HG03135 (cell line): ENCODE data around the gene ITGB5.
"Not testable (repeated sequence)": the region's sequence is repeated elsewhere in the genome, so short reads cannot be mapped to it uniquely, and the experiment has no call there.

ENCODE experiments used
- ATAC-seq: cut with Tn5 transposase; IDR thresholded peaks from one replicate; pipeline ENCODE4 v1.9.1; 2021; ENCODE audit warnings: mild to moderate bottlenecking, moderate library complexity; ENCODE audit not compliant: unreplicated experiment

The ITGB5 gene

DNA sequence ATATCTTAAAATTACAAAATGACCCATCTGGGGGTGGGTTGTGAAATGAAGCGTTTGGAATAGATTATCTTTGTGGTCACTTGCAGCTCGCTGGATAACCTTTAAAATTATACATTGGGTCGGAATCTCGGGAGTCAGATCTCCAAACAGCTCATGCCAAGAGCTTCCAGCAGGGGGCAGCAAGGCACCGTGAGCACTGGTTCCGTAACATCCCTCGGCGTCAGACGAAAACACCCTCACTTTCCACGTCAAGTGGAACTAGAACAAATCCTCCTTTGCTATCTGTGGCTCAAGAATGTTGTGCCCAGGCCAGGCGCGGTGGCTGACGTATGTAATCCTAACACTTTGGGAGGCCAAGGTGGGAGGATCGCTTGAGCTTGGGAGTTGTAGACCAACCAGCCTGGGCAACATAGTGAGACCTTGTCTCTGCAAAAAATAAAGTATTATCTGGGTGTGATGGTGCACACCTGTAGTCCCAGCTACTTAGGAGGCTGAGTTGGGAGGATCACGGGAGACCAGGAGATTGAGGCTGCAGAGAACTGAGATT lies 125.8 kb downstream of the ITGB5 start:
- ATAC-seq = no peak

DNA sequence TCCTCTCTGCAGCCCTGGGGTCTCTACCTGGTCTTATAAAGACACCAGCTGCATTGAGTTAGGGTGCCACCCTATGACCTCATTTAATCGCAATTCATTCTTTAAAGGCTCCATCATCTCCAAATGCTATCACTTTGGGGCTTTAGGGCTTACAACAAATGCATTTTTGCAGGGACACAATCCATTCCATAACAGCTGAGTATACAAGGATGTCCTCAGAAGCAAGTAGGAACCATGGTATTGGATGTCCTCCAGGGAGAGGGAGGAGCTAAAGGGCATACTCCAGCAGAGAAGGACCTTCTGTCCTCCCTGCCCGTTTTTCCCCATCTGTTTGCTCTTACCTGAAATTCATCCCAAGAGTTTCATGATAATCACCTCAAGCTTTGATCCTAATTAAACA lies 126.6 kb downstream of the ITGB5 start:
- no peak for ATAC-seq

DNA sequence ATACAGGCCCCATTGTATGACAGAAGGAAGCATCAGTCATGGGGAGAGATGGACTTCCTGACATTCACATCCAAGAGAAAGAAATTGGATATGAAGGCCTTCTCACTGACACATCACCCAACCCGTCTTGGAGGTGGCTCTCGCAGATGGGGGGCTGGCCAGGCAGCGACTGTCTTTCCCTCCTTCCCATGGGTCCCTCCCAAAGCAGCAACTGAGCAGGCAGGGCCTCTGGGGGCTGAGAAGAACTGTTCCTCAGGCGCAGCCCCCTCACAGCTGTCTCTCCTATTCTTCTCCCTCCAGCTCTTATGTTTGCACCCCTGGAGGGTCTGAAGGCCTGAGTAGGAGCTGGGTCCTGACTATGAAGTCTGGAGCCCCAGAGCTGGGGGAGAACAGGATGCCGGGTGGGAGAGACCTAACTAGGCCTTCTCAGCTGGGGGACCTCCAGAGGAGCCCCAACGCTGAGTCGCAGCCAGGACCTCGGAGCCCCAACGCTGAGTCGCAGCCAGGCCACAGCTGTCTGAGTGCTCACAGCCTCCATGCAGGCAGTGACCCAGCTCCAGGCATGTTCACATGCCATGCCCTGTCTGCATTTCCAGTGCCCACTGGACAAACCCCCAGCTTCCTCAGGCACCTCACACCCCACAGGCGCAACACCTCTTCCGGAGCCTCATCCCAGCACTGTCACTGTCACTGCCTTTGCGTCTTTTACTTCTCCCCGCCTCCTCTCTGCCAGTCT lies 127.3 kb downstream of the ITGB5 start:
- ATAC-seq = no peak

DNA sequence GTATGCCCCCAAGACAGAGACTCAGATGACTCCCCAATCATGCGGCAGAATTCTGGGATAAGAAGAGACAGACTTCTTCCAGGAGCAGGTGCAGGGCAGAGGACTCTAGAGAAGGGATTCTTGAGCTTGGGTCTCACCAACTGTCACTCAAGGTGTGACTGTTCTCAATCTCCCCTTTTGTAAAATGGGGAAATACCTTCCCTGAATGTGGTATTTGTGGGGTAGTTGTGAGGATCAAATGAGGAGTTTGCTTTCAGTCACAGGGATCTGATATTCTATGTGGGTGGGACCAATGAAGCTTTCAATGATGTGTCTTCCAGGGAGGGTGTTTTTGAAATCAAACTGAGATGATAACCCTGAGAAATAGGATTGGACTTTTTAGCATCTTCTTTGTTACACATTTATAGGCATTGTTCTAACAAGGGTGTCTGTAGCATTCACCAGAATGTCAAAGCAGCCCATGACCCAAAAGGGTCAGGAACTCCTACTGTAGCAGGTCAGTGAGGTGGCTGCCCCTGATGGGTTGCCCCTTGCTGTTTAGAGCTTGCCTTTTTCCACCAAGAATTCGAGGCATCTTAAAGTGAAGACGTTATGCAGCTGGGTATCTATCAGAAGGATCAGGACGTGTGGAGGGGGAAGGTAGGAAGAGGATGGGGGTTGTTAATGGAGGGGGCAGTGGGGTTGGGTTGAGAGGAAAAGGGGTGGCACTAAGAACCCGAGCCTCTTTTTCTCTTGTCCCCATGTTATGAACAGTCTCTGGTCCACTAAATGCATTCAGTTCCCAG lies 128.1 kb downstream of the ITGB5 start:
- no peak for ATAC-seq

GRCh38 chr3:124757926-124758325 lies 129.2 kb downstream of the ITGB5 start:
- not testable (repeated sequence) for ATAC-seq

GRCh38 chr3:124752051-124752450 lies 135.1 kb downstream of the ITGB5 start:
- ATAC-seq = no peak

- ATAC-seq = no peak
These were observed 135.7 kb downstream of the ITGB5 start for GRCh38 chr3:124751501-124751900.

DNA sequence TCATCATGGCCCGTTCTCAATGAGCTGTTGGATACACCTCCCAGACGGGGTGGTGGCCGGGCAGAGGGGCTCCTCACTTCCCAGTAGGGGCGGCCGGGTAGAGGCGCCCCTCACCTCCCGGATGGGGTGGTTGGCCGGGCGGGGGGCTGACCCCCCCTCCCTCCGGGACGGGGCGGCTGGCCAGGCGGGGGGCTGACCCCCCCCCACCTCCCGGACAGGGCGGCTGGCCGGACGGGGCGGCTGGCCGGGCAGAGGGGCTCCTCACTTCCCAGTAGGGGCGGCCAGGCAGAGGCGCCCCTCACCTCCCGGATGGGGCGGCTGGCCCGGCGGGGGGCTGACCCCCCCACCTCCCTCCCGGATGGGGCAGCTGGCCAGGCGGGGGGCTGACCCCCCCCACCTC lies 137.3 kb downstream of the ITGB5 start:
- not testable (repeated sequence) for ATAC-seq

- no peak for ATAC-seq
These were observed 138.5 kb downstream of the ITGB5 start for GRCh38 chr3:124748560-124749198.

- ATAC-seq = no peak
These were observed 139.8 kb downstream of the ITGB5 start for GRCh38 chr3:124747111-124747981.

DNA sequence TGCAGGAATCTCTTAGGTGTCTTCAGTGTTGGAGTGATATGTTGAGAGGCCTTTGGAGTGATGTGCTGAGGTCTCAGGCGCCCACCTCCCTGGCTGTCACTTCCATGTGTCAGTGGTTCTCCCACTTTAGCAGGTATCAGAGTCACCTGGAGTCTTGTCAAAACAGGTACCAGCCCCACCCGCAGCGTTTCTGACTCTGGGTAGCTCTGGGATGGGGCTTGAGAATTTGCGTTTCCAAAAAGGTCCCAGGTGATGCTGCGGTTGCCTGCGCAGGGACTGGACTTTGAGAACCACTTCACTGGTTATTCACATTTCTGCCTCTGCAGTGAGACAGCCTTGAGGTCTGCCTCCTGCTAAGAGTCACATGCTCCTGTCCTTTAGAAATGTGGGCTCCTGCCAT lies 141.4 kb downstream of the ITGB5 start:
- ATAC-seq = no peak

GRCh38 chr3:124741027-124741426 lies 146.1 kb downstream of the ITGB5 start:
- ATAC-seq = no peak

DNA sequence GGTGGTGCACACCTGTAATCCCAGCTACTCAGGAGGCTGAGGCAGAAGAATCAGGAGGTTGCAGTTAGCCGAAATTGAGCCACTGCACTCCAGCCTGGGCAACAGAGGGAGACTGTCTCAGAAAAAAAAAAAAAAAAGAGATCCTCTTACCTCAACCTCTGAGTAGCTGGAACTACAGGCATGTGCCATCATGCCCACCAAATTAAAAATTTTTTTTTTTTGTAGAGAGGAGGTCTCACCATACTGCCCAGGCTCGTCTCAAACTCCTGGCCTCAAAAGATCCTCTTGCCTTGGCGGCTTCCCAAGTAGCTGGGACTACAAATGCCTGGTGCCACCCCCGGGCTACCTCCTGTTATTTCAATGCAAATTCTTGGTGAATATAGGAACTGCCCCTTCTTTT lies 155.4 kb downstream of the ITGB5 start:
- ATAC-seq = no peak

DNA sequence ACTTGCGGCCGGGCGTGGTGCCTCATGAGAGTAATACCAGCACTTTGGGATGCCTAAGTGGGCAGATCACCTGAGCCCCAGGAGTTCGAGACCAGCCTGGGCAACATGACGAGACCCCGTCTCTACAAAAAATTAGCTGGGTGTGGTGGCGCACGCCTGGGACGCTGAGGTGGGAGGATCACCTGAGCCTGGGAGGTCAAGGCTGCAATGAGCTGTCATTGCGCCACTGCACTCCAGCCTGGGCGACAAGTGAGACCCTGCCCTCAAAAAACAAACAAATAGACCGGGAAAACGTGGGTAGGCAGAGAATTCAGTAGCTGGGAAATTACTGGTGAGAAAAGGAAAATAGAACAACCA lies 156.2 kb downstream of the ITGB5 start:
- ATAC-seq = no peak

- ATAC-seq = peak; percentile 96
These were observed 156.8 kb downstream of the ITGB5 start, which contains the start of gene UMPS for GRCh38 chr3:124730129-124730940. UMPS (plus strand) TSS chr3:124730452; CDS start chr3:124730472, 20 bp downstream.

DNA sequence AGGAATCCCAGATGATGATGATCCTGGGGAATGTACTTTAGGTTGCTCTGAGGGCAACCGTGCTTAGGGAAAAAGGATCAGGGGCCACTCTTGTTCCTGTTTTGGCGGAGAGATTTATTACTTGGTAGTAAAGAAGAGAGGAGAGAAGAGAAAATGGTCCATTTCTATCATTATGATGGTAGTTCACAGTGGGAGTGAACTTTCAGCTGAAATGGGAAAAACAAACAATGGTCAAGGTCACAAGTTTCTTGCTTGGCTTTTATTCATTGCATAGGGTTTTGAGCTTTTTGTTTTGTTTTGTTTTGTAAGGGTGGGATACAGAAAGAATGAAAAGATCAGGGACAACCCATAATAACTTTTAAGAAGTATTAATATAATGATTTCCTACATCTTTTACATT lies 164.6 kb downstream of the ITGB5 start:
- ATAC-seq = no peak

DNA sequence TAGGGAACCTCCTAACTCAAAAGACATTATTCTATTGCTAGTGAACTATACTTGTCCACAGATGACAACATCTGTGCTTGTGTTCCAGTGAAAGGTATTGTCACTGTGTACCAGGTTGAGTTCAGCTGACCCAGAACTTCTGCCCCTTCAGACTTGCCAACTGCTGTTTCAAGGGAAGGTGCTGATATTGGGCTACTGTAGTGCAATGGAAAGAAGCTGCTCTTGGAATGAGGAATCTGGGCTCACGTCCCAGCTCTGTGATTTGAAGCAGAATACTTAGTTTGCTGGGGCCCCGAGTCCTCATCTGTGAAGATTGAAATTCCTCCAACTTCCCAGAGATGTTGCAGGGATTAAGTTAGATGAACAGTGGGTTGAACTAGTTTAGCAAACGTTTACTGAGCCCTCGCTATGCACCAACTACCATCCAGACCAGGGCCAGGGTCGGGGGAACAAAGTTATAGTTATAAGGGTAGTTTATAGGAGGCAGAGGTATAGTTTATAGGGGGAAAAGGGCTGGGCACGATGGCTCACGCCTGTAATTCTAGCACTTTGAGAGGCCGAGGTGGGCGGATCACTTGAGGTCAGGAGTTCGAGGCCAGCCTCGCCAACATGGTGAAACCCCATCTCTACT lies 172.8 kb downstream of the ITGB5 start:
- ATAC-seq = no peak
